Measurements from ENCODE around the gene HS3ST4. TPM values are rescaled to one million over a fixed set of nuclear protein-coding genes. Genes with fewer than 3 reads are reported as not detected.

The HS3ST4 gene
- total and polyA plus RNA-seq, 2 donors (not counting 3 experiments of a cell fraction or from before 2014, with no cell fraction given): not detected

- dilution Hi-C loops (cut with MboI; ENCODE audit: extremely low pct_ligation_motif_present, low sequenced_read_pairs): no loop called here
- no peak for TF ChIP-seq CTCF (IDR thresholded peaks at IDR 0.05; ENCODE audit: extremely low read depth in 1 of 2, insufficient read depth in 1 of 2, low read depth in 1 of 2, low read length in 2 of 2)
- no peak for TF ChIP-seq MYC (IDR thresholded peaks at IDR 0.05; ENCODE audit: low read depth, low read length)
- no peak for TF ChIP-seq EZH2 (IDR thresholded peaks at IDR 0.05; ENCODE audit: borderline replicate concordance, low read depth, low read length, severe bottlenecking)
- no peak for TF ChIP-seq GATA2 (IDR thresholded peaks at IDR 0.05; ENCODE audit: insufficient read depth, insufficient read length, low read depth, low read length)
- H2AFZ ChIP-seq (ENCODE audit: low read depth, low read length): no peak overlapping the region
Observed at GRCh38 chr16:25751230-25751835, 59.6 kb downstream of the HS3ST4 start.

GRCh38 chr16:25764466-25764865 lies 72.7 kb downstream of the HS3ST4 start:
- Histone ChIP-seq H3K9me3 (replicated peaks; ENCODE audit: control insufficient read depth, insufficient read depth, low read length) (peaks cover 2% of the 10 kb centered on the region), H4K20me1 (replicated peaks; ENCODE audit: control insufficient read depth, extremely low read depth, insufficient read depth, low read length) (no peaks in the 10 kb centered on the region), H3K4me3 (replicated peaks in 1 of 3; ENCODE audit: insufficient read depth in 1 of 3, low read depth in 1 of 3, low read length in 3 of 3) (no peak overlapping the region), H3K79me2 (ENCODE audit: control insufficient read depth, insufficient read depth, low read length) (no peaks in the 10 kb centered on the region), H3K4me2 (ENCODE audit: insufficient read depth, low read length) (no peak overlapping the region), H3K36me3 (ENCODE audit: control insufficient read depth in 2 of 2, extremely low read depth in 1 of 2, insufficient read depth in 2 of 2, low read length in 2 of 2) (no peaks in the 10 kb centered on the region), H3K9me1 (replicated peaks; ENCODE audit: control insufficient read depth, extremely low read depth, insufficient read depth, low read length) (no peaks in the 10 kb centered on the region), H3K4me1 (ENCODE audit: control insufficient read depth, extremely low read depth, insufficient read depth, low read length) (no peaks in the 10 kb centered on the region), H2AFZ (ENCODE audit: low read depth, low read length) (no peak overlapping the region), H3K9ac (replicated peaks; ENCODE audit: extremely low read depth, insufficient read depth, low read length) (no peak overlapping the region), H3K27me3 (ENCODE audit: control insufficient read depth in 2 of 2, insufficient read depth in 2 of 2, low read length in 2 of 2) (no peaks in the 10 kb centered on the region), H3K27ac (ENCODE audit: insufficient read depth, low read depth, low read length) (no peak overlapping the region)
- TF ChIP-seq POLR2AphosphoS5 (IDR thresholded peaks at IDR 0.05; ENCODE audit: insufficient read depth, low read depth, low read length) (no peak), POLR2A (IDR thresholded peaks at IDR 0.05; ENCODE audit: low read depth, low read length) (no peak), CTCF (IDR thresholded peaks at IDR 0.05; ENCODE audit: extremely low read depth in 1 of 2, insufficient read depth in 1 of 2, low read depth in 1 of 2, low read length in 2 of 2) (no peak), GATA2 (IDR thresholded peaks at IDR 0.05; ENCODE audit: insufficient read depth, insufficient read length, low read depth, low read length) (no peak), JUN (IDR thresholded peaks at IDR 0.05; ENCODE audit: borderline replicate concordance, insufficient read depth, insufficient read length, low read depth) (no peak), MYC (IDR thresholded peaks at IDR 0.05; ENCODE audit: low read depth, low read length) (no peak), EZH2 (IDR thresholded peaks at IDR 0.05; ENCODE audit: borderline replicate concordance, low read depth, low read length, severe bottlenecking) (no peak)
- intact Hi-C loops (cut with micrococcal nuclease): no loop called here
- BruUV-seq (replicated peaks): no TSS peak
- dilution Hi-C loops (cut with MboI; ENCODE audit: extremely low pct_ligation_motif_present, low sequenced_read_pairs): no loop called here
- FAIRE-seq (no peak), DNase-seq (ENCODE audit: low read depth, low spot score) (no peak)
- POLR2A ChIA-PET: no interaction called here
- CTCF ChIA-PET: no interaction called here

More at GRCh38 chr16:25751230-25751835, 59.6 kb downstream of the HS3ST4 start:
- H4K20me1 ChIP-seq (replicated peaks; ENCODE audit: control insufficient read depth, extremely low read depth, insufficient read depth, low read length): no peaks in the 10 kb centered on the region
- CTCF ChIA-PET: no interaction called here
- H3K9ac ChIP-seq (replicated peaks; ENCODE audit: extremely low read depth, insufficient read depth, low read length): no peak overlapping the region
- FAIRE-seq (no peak), DNase-seq (ENCODE audit: low read depth, low spot score) (no peak)
- POLR2A ChIA-PET: no interaction called here
- no peak overlapping the region for H3K4me3 ChIP-seq (replicated peaks in 1 of 3; ENCODE audit: insufficient read depth in 1 of 3, low read depth in 1 of 3, low read length in 3 of 3)
- no peaks in the 10 kb centered on the region for H3K4me1 ChIP-seq (ENCODE audit: control insufficient read depth, extremely low read depth, insufficient read depth, low read length)
- H3K4me2 ChIP-seq (ENCODE audit: insufficient read depth, low read length): no peak overlapping the region
- intact Hi-C loops (cut with micrococcal nuclease): no loop called here
- no peaks in the 10 kb centered on the region for H3K27me3 ChIP-seq (ENCODE audit: control insufficient read depth in 2 of 2, insufficient read depth in 2 of 2, low read length in 2 of 2)
- no peaks in the 10 kb centered on the region for H3K79me2 ChIP-seq (ENCODE audit: control insufficient read depth, insufficient read depth, low read length)
- no TSS peak for BruUV-seq (replicated peaks)
- no peaks in the 10 kb centered on the region for H3K36me3 ChIP-seq (ENCODE audit: control insufficient read depth in 2 of 2, extremely low read depth in 1 of 2, insufficient read depth in 2 of 2, low read length in 2 of 2)
- peaks cover 1% of the 10 kb centered on the region for H3K9me3 ChIP-seq (replicated peaks; ENCODE audit: control insufficient read depth, insufficient read depth, low read length)
- no peaks in the 10 kb centered on the region for H3K9me1 ChIP-seq (replicated peaks; ENCODE audit: control insufficient read depth, extremely low read depth, insufficient read depth, low read length)
- no peak overlapping the region for H3K27ac ChIP-seq (ENCODE audit: insufficient read depth, low read depth, low read length)

All from endothelial cell of umbilical vein (primary cell).